Choroid plexus epithelial cell (primary cell): Measurements from ENCODE around the gene ALKBH1.
"Not testable (repeated sequence)": the region's sequence is repeated elsewhere in the genome, so short reads cannot be mapped to it uniquely, and the experiment has no call there.

Experiments
- DNase-seq: peaks from one replicate; pipeline ENCODE4 v3.0.0-alpha.2; 2010; ENCODE audit warnings: low read depth
- H3K4me3 ChIP-seq: 2 replicates; pipeline ENCODE4 v1.5.1; 2011; ENCODE audit warnings: low read depth, mild to moderate bottlenecking, control low read depth, low read length, moderate library complexity
- CTCF ChIP-seq: conservative IDR thresholded peaks from 2 replicates; pipeline ENCODE4 v1.5.1; 2011; ENCODE audit warnings: low read depth, mild to moderate bottlenecking, control low read depth, inconsistent platforms, low read length, moderate library complexity

The ALKBH1 gene

GRCh38 chr14:77641534-77642341 is 66.1 kb downstream of the ALKBH1 start:
- peak; percentile 82 for DNase-seq
- TF ChIP-seq CTCF, result no peak
- H3K4me3 ChIP-seq, result peak overlapping the region; percentile 59

- DNase-seq, result peak; percentile 14
- H3K4me3 ChIP-seq, result no peak overlapping the region
- no peak for TF ChIP-seq CTCF
Observed at GRCh38 chr14:77640756-77641533, 66.9 kb downstream of the ALKBH1 start.

GRCh38 chr14:77638771-77639171 is 69.1 kb downstream of the ALKBH1 start:
- peak; percentile 76 for DNase-seq
- TF ChIP-seq CTCF, result no peak
- H3K4me3 ChIP-seq, result no peak overlapping the region

GRCh38 chr14:77635869-77636268 is 72.0 kb downstream of the ALKBH1 start:
- not testable (repeated sequence) for DNase-seq, H3K4me3 ChIP-seq

- not testable (repeated sequence) for DNase-seq, H3K4me3 ChIP-seq
Observed at GRCh38 chr14:77635466-77635865, 72.4 kb downstream of the ALKBH1 start.

GRCh38 chr14:77630111-77630510 is 77.7 kb downstream of the ALKBH1 start:
- no peak for TF ChIP-seq CTCF
- DNase-seq, result no peak

GRCh38 chr14:77625360-77625759 is 82.5 kb downstream of the ALKBH1 start:
- TF ChIP-seq CTCF, result no peak
- DNase-seq, result no peak
- no peak overlapping the region for H3K4me3 ChIP-seq

More at GRCh38 chr14:77630111-77630510, 77.7 kb downstream of the ALKBH1 start:
- no peak overlapping the region for H3K4me3 ChIP-seq

GRCh38 chr14:77623201-77623600 is 84.6 kb downstream of the ALKBH1 start:
- no peak for DNase-seq
- no peak overlapping the region for H3K4me3 ChIP-seq
- TF ChIP-seq CTCF, result no peak
